Measurements from ENCODE around the gene SWSAP1. TPM values are rescaled to one million over a fixed set of nuclear protein-coding genes. Genes with fewer than 3 reads are reported as not detected.

The SWSAP1 gene
- total and polyA plus RNA-seq, 9 of the 15 experiments (the other 6 are each of a cell fraction or from before 2014, with no cell fraction given) = 0.18 to 2.8 (median 1.7) TPM

GRCh38 chr19:11378319-11379189 lies 4.1 kb downstream of the SWSAP1 start (continued):
- TF ChIP-seq CHD7 (IDR thresholded peaks at IDR 0.05; ENCODE audit: low read depth, low read length) = peak; percentile 15
- TF ChIP-seq HNRNPK (IDR thresholded peaks at IDR 0.05; ENCODE audit: low read depth, low read length, poor library complexity, severe bottlenecking) = no peak
- TF ChIP-seq RBM15 (IDR thresholded peaks at IDR 0.05; ENCODE audit: insufficient read depth, low read length) = no peak
- TF ChIP-seq PHB (CRISPR knock-in tag; IDR thresholded peaks at IDR 0.05) = no peak
- TF ChIP-seq LEF1 (IDR thresholded peaks at IDR 0.05) = no peak
- peak; percentile 70 for TF ChIP-seq SMC3 (conservative IDR thresholded peaks at IDR 0.05; ENCODE audit: insufficient read depth, low read depth, low read length)
- no peak for TF ChIP-seq FOSL1 (tag; conservative IDR thresholded peaks at IDR 0.05)
- TF ChIP-seq SREBF1 (IDR thresholded peaks at IDR 0.05; ENCODE audit: borderline replicate concordance, low read depth, low read length) = no peak
- TF ChIP-seq NFXL1 (CRISPR knock-in tag; IDR thresholded peaks at IDR 0.05) = no peak
- no peak for TF ChIP-seq ZNF41 (CRISPR knock-in tag; conservative IDR thresholded peaks at IDR 0.05)
- no peak for TF ChIP-seq CBX8 (IDR thresholded peaks at IDR 0.05; ENCODE audit: borderline replicate concordance, extremely low read depth, low read depth, low read length, poor library complexity, severe bottlenecking)
- TF ChIP-seq GMEB1 (CRISPR knock-in tag; IDR thresholded peaks at IDR 0.05) = no peak
